GM23338 (cell line): ENCODE data around the gene TIGD7. TPM values are rescaled to one million over a fixed set of nuclear protein-coding genes. Genes with fewer than 3 reads are reported as not detected.

Experiments used
- ATAC-seq: fragments of 200-7000 bp; cut with Tn5 transposase; 3 replicates; pipeline ENCODE4 v1.9.1; 2020
- DNase-seq: peaks from one replicate; pipeline ENCODE4 v3.0.0-alpha.2; 2015; ENCODE audit warnings: low spot score
- H2AFZ ChIP-seq: fragments of 200-600 bp; sonication (generic); 2 replicates; pipeline ENCODE4 v1.8.0; 2016; ENCODE audit warnings: antibody characterized with exemption, mild to moderate bottlenecking, moderate library complexity
- H3F3A ChIP-seq: fragments of 200-600 bp; sonication (generic); replicated peaks from 2 replicates; pipeline ENCODE4 v1.8.0; 2017; ENCODE audit warnings: antibody characterized with exemption, mixed run types, low read depth
- H3K27ac ChIP-seq: fragments of 200-600 bp; sonication (generic); 2 replicates; pipeline ENCODE4 v1.6.1; 2016; ENCODE audit warnings: low read depth
- H3K27me3 ChIP-seq: fragments of 200-600 bp; sonication (generic); 2 replicates; pipeline ENCODE4 v1.8.0; 2016; ENCODE audit warnings: mild to moderate bottlenecking, mixed run types, moderate library complexity; ENCODE audit not compliant: insufficient read depth
- H3K36me3 ChIP-seq: fragments of 200-600 bp; sonication (generic); 2 replicates; pipeline ENCODE4 v1.8.0; 2016; ENCODE audit warnings: mild to moderate bottlenecking; ENCODE audit not compliant: insufficient read depth
- H3K4me1 ChIP-seq: fragments of 200-600 bp; sonication (generic); 2 replicates; pipeline ENCODE4 v1.8.0; 2016; ENCODE audit warnings: mild to moderate bottlenecking, moderate library complexity; ENCODE audit not compliant: insufficient read depth
- H3K4me2 ChIP-seq: fragments of 200-600 bp; sonication (generic); 2 replicates; pipeline ENCODE4 v1.7.1; 2017; ENCODE audit warnings: mixed run types
- H3K4me3 ChIP-seq: fragments of 200-600 bp; sonication (generic); 2 replicates; pipeline ENCODE4 v1.6.1; 2016; ENCODE audit warnings: mixed run types
- H3K79me2 ChIP-seq: fragments of 200-600 bp; sonication (generic); replicated peaks from 2 replicates; pipeline ENCODE4 v1.8.0; 2017; ENCODE audit warnings: mild to moderate bottlenecking; ENCODE audit not compliant: insufficient read depth
- H3K9me2 ChIP-seq: fragments of 200-600 bp; sonication (generic); 2 replicates; pipeline ENCODE4 v1.8.0; 2017; ENCODE audit not compliant: insufficient read depth
- H4K20me1 ChIP-seq: fragments of 200-600 bp; sonication (generic); replicated peaks from 2 replicates; pipeline ENCODE4 v1.8.0; 2017; ENCODE audit warnings: mild to moderate bottlenecking; ENCODE audit not compliant: insufficient read depth
- H3K27ac Mint-ChIP-seq: 2 replicates; pipeline ENCODE4 v1.8.0; 2020; ENCODE audit warnings: inconsistent platforms, mild to moderate bottlenecking, moderate library complexity, mixed read lengths
- H3K27me3 Mint-ChIP-seq: 3 replicates; pipeline ENCODE4 v1.8.0; 2022; ENCODE audit warnings: low read depth, mild to moderate bottlenecking, moderate library complexity, mixed read lengths, inconsistent platforms; ENCODE audit not compliant: insufficient read depth, poor library complexity
- H3K36me3 Mint-ChIP-seq: 3 replicates; pipeline ENCODE4 v1.8.0; 2021; ENCODE audit warnings: low read depth, mild to moderate bottlenecking, inconsistent platforms, moderate library complexity, mixed read lengths
- H3K4me1 Mint-ChIP-seq: 3 replicates; pipeline ENCODE4 v1.8.0; 2020; ENCODE audit warnings: mild to moderate bottlenecking, inconsistent platforms, mixed read lengths
- H3K4me3 Mint-ChIP-seq: 3 replicates; pipeline ENCODE4 v1.8.0; 2021; ENCODE audit warnings: moderate library complexity, mild to moderate bottlenecking, inconsistent platforms, mixed read lengths
- H3K9me3 Mint-ChIP-seq: 3 replicates; pipeline ENCODE4 v1.8.0; 2020; ENCODE audit warnings: moderate library complexity, mild to moderate bottlenecking, inconsistent platforms, mixed read lengths
- CREB1 ChIP-seq: fragments of 250-450 bp; sonication (Bioruptor Pico); IDR thresholded peaks from 2 replicates; pipeline ENCODE4 v1.5.0; 2020; ENCODE audit warnings: low read depth, mild to moderate bottlenecking, moderate library complexity
- CTCF ChIP-seq, 2 experiments: fragments of 200-600 bp in 1 of 2; sonication (generic) in 1 of 2; conservative IDR thresholded peaks; 2 replicates each; pipeline versions ENCODE4 v1.5.1 to v1.6.1; 2016 to 2017; ENCODE audit warnings: antibody characterized with exemption in 2 of 2, low read depth in 2 of 2, mild to moderate bottlenecking in 2 of 2, moderate library complexity in 1 of 2
- EZH2 ChIP-seq: fragments of 200-600 bp; sonication (generic); IDR thresholded peaks from one replicate; pipeline ENCODE4 v1.8.0; 2017; ENCODE audit warnings: antibody characterized with exemption, mild to moderate bottlenecking, low read depth; ENCODE audit not compliant: unreplicated experiment
- EZH2phosphoT487 ChIP-seq: fragments of 200-600 bp; sonication (generic); IDR thresholded peaks from one replicate; pipeline ENCODE4 v1.8.1; 2018; ENCODE audit warnings: antibody characterized with exemption; ENCODE audit not compliant: unreplicated experiment
- JUNB ChIP-seq: IDR thresholded peaks from one replicate; pipeline ENCODE4 v1.6.1; 2016; ENCODE audit warnings: antibody characterized with exemption; ENCODE audit not compliant: unreplicated experiment
- NANOG ChIP-seq: IDR thresholded peaks from 2 replicates; pipeline ENCODE4 v1.6.1; 2016; ENCODE audit warnings: antibody characterized with exemption, borderline replicate concordance
- POLR2AphosphoS5 ChIP-seq: IDR thresholded peaks from 2 replicates; pipeline ENCODE4 v1.6.1; 2016; ENCODE audit warnings: antibody characterized with exemption, low read depth
- REST ChIP-seq: IDR thresholded peaks from one replicate; pipeline ENCODE4 v1.6.1; 2018; ENCODE audit warnings: antibody characterized with exemption; ENCODE audit not compliant: unreplicated experiment
- STAT1 ChIP-seq: IDR thresholded peaks from one replicate; pipeline ENCODE4 v1.6.1; 2016; ENCODE audit warnings: antibody characterized with exemption; ENCODE audit not compliant: unreplicated experiment
- ZNF114 ChIP-seq: fragments of 250-450 bp; sonication (Bioruptor Pico); IDR thresholded peaks from 2 replicates; pipeline ENCODE4 v1.5.0; 2020; ENCODE audit warnings: mild to moderate bottlenecking, moderate library complexity
- ZNF331 ChIP-seq: fragments of 250-450 bp; sonication (Bioruptor Pico); IDR thresholded peaks from 2 replicates; pipeline ENCODE4 v1.5.0; 2020; ENCODE audit warnings: low read depth, mild to moderate bottlenecking, moderate library complexity
- ZNF462 ChIP-seq: fragments of 250-450 bp; sonication (Bioruptor Pico); IDR thresholded peaks from 2 replicates; pipeline ENCODE4 v1.5.0; 2020; ENCODE audit warnings: mild to moderate bottlenecking, moderate library complexity
- polyA plus RNA-seq: library from polyadenylated mRNA; unstranded; fragments of >200 nt; fragmentation: Nextera tagmentation; extraction: Ambion mirVana; gene quantifications from 2 replicates; pipeline ENCODE4 v1.2.1, GENCODE V29; 2016
- total RNA-seq: library from RNA; depleted of rRNA; stranded (reverse); fragments of >200 nt; shearing (Covaris generic); gene quantifications from 2 replicates; pipeline ENCODE4 v1.2.3, GENCODE V29; 2014
- TF ChIP-seq, protein P1 (sequence below): IDR thresholded peaks from 2 replicates; pipeline ENCODE4 v1.6.1; 2016; ENCODE audit warnings: antibody characterized with exemption

The TIGD7 gene
- total and polyA plus RNA-seq, 2 experiments from 2014 or later: 3.9 to 8.0 TPM

- H3K27me3 Mint-ChIP-seq: peaks cover 17% of the 10 kb centered on the region
Observed at GRCh38 chr16:3281222-3281820, 23.9 kb downstream of the TIGD7 start.

More at GRCh38 chr16:3281222-3281820, 23.9 kb downstream of the TIGD7 start:
- Histone ChIP-seq H3K79me2 (peaks cover 28% of the 10 kb centered on the region), H3F3A (no peaks in the 10 kb centered on the region), H4K20me1 (peaks cover 16% of the 10 kb centered on the region; the same call in 1 of the 2 replicates), H3K4me3 (peak overlapping the region; percentile 98; the same call in 1 of the 2 replicates), H3K9me2 (no peaks in the 10 kb centered on the region), H3K4me2 (peak overlapping the region; percentile 99; the same call in 1 of the 2 replicates), H3K27ac (no peak overlapping the region), H2AFZ (no peak overlapping the region), H3K27me3 (0 out of 2 replicates have a peak, but pooled peaks cover 16% of the 10 kb centered on the region), H3K36me3 (peaks cover 1% of the 10 kb centered on the region; the same call in 1 of the 2 replicates), H3K4me1 (peaks cover 24% of the 10 kb centered on the region)
- DNase-seq (no peak), ATAC-seq (no peak)
- H3K36me3 Mint-ChIP-seq: peaks cover 27% of the 10 kb centered on the region
- no peak overlapping the region for H3K27ac Mint-ChIP-seq
- H3K9me3 Mint-ChIP-seq: peaks cover 13% of the 10 kb centered on the region
- peaks cover 18% of the 10 kb centered on the region for H3K4me1 Mint-ChIP-seq
- TF ChIP-seq ZNF114 (CRISPR knock-in tag) (no peak), NANOG (no peak), EZH2phosphoT487 (no peak), CREB1 (no peak), ZNF462 (CRISPR knock-in tag) (no peak), ZNF331 (CRISPR knock-in tag) (no peak), EZH2 (no peak), CTCF (conservative IDR thresholded peaks at IDR 0.05; ENCODE audit: low read depth in 2 of 2) (no peak), JUNB (no peak), REST (no peak), STAT1 (no peak), POLR2AphosphoS5 (no peak)
- TF ChIP-seq, protein P1, sequence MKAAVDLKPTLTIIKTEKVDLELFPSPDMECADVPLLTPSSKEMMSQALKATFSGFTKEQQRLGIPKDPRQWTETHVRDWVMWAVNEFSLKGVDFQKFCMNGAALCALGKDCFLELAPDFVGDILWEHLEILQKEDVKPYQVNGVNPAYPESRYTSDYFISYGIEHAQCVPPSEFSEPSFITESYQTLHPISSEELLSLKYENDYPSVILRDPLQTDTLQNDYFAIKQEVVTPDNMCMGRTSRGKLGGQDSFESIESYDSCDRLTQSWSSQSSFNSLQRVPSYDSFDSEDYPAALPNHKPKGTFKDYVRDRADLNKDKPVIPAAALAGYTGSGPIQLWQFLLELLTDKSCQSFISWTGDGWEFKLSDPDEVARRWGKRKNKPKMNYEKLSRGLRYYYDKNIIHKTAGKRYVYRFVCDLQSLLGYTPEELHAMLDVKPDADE: no peak
- H3K4me3 Mint-ChIP-seq: peak overlapping the region; percentile 99
